Activated CD4-positive, alpha-beta memory T cell treated with anti-CD3 and anti-CD28 coated beads, Interleukin-2, amount 10 ng/mL, durations not matched to agents 7 days and 5 days (primary cell): ENCODE data around the gene ARHGAP18. TPM values are rescaled to one million over a fixed set of nuclear protein-coding genes. Genes with fewer than 3 reads are reported as not detected.

Source experiments
- CTCF ChIA-PET: fragments of 350-600 bp; sonication (Branson Sonifier 250); formaldehyde crosslinking; loops from one replicate; lab custom pipeline; 2021; ENCODE audit warnings: antibody characterized with exemption, inconsistent platforms; lab: Charles Lee
- POLR2A ChIA-PET: fragments of 350-600 bp; sonication (Branson Sonifier 250); formaldehyde crosslinking; loops from one replicate; lab custom pipeline; 2021; ENCODE audit warnings: antibody characterized with exemption; lab: Charles Lee
- DNase-seq: peaks from one replicate; pipeline ENCODE4 v3.0.0-alpha.2; 2020
- H3K27ac Mint-ChIP-seq: one replicate; pipeline ENCODE4 v1.8.0; 2021; ENCODE audit warnings: mild to moderate bottlenecking, mixed read lengths
- H3K27me3 Mint-ChIP-seq: one replicate; pipeline ENCODE4 v1.8.0; 2021; ENCODE audit warnings: mixed read lengths
- H3K36me3 Mint-ChIP-seq: one replicate; pipeline ENCODE4 v1.8.0; 2021; ENCODE audit warnings: low read depth, mixed read lengths
- H3K4me1 Mint-ChIP-seq: one replicate; pipeline ENCODE4 v1.8.0; 2021; ENCODE audit warnings: mixed read lengths
- H3K4me3 Mint-ChIP-seq: one replicate; pipeline ENCODE4 v1.8.0; 2021; ENCODE audit warnings: mild to moderate bottlenecking, mixed read lengths
- H3K9me3 Mint-ChIP-seq: one replicate; pipeline ENCODE4 v1.8.0; 2021; ENCODE audit warnings: mixed read lengths
- total RNA-seq, 2 experiments: library from RNA; stranded (reverse); gene quantifications; one replicate each; pipeline ENCODE4 v1.2.3, GENCODE V29; 2021

ARHGAP18 gene
- total RNA-seq, 2 experiments from 2014 or later = 14.8 to 18.0 TPM

GRCh38 chr6:129673748-129674147, 36.2 kb downstream of the ARHGAP18 start:
- DNase-seq = no peak
- Mint-ChIP-seq H3K27ac (peak overlapping the region; percentile 92), H3K4me3 (no peak overlapping the region), H3K9me3 (no peaks in the 10 kb centered on the region), H3K36me3 (peaks cover 10% of the 10 kb centered on the region), H3K27me3 (no peaks in the 10 kb centered on the region), H3K4me1 (peaks cover 63% of the 10 kb centered on the region)
- POLR2A ChIA-PET = interaction anchor here (1.5 to 4.5 kb wide), 7 partner anchors 8 to 75 kb away, joined by 3 to 32 read pairs (median 12); partner anchors contain the start of gene ARHGAP18
- CTCF ChIA-PET = interaction anchor here (0.7 to 5.2 kb wide), 4 partner anchors 9 to 74 kb away, joined by 3 to 47 read pairs (median 19); no protein-coding TSS in a partner anchor

DNA sequence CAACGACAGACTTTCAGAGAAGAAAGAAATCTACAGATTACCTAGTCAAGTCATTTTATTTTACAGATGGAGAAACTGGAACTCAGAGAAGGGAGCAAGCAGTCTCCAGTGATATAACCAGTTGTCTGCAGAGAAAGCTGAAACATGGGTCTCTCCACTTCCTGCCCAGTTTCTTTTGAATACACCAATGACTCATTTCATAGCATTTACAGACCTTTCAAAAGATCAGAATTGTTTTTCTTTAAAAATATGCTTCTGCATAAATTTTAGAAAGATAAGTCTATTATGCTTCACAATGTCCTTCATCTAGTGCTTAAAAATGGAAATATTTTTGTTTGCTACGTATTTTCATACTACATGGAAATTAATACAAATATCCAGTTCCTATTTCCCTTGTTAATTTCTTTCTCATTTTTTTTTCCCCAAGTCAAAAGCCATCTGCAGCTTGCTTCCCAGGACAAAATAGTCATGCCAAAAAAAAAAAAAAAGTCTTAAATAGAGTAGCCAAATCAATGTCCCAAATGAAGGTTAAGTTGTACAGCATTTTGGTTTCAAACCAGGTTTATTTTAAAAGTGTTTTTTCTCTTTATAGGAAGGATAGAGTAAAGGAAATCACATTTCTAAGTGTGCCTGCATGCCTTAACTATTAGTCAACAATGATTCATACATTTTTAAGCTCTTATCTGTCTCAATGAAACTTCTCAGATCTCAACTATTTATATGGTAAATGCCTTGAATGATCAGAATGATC, 36.9 kb downstream of the ARHGAP18 start:
- ChIA-PET POLR2A (interaction anchor here (0.9 to 4.5 kb wide), 9 partner anchors 9 to 76 kb away, joined by 3 to 32 read pairs (median 9); partner anchors contain the start of gene ARHGAP18), CTCF (interaction anchor here (0.6 to 5.2 kb wide), 10 partner anchors 10 to 348 kb away, joined by 3 to 47 read pairs (median 4); no protein-coding TSS in a partner anchor)
- no peaks in the 10 kb centered on the region for H3K27me3 Mint-ChIP-seq
- H3K4me1 Mint-ChIP-seq = peaks cover 63% of the 10 kb centered on the region
- DNase-seq = peak; percentile 34
- peaks cover 10% of the 10 kb centered on the region for H3K36me3 Mint-ChIP-seq
- peak overlapping the region; percentile 92 for H3K27ac Mint-ChIP-seq
- H3K9me3 Mint-ChIP-seq = no peaks in the 10 kb centered on the region
- peak overlapping the region; percentile 68 for H3K4me3 Mint-ChIP-seq

DNA sequence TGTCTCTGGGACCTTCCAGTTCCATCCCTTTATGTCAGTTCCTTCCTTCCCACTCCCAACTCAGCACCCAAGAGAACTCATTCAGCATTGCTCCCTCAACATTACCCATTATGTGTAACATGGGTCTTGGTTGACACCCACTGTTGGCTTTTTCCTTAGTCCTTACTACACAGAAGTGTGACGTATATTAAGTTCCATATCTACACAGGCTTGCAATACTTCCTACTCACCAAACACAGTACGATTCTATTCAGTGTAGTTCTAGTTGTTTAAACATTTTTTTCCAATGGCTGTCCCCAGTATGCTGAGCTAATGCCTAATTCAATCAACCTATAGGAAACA, 37.7 kb downstream of the ARHGAP18 start:
- POLR2A ChIA-PET = interaction anchor here (0.9 to 4.5 kb wide), 10 partner anchors 9 to 77 kb away, joined by 3 to 32 read pairs (median 7); partner anchors contain the start of gene ARHGAP18
- Mint-ChIP-seq H3K27ac (peak overlapping the region; percentile 92), H3K4me3 (peak overlapping the region; percentile 68), H3K36me3 (peaks cover 10% of the 10 kb centered on the region), H3K27me3 (no peaks in the 10 kb centered on the region), H3K9me3 (no peaks in the 10 kb centered on the region), H3K4me1 (peaks cover 58% of the 10 kb centered on the region)
- CTCF ChIA-PET = interaction anchor here (0.8 to 5.2 kb wide), 9 partner anchors 11 to 182 kb away, joined by 3 to 47 read pairs (median 5); no protein-coding TSS in a partner anchor
- DNase-seq = no peak

- no peaks in the 10 kb centered on the region for H3K9me3 Mint-ChIP-seq
- no peaks in the 10 kb centered on the region for H3K27me3 Mint-ChIP-seq
- H3K36me3 Mint-ChIP-seq = peaks cover 10% of the 10 kb centered on the region
- H3K27ac Mint-ChIP-seq = peak overlapping the region; percentile 92
- POLR2A ChIA-PET = interaction anchor here (0.9 to 4.5 kb wide), 7 partner anchors 15 to 78 kb away, joined by 3 to 32 read pairs (median 9); partner anchors contain the start of gene ARHGAP18
- peaks cover 59% of the 10 kb centered on the region for H3K4me1 Mint-ChIP-seq
- DNase-seq = peak; percentile 74
- peak overlapping the region; percentile 68 for H3K4me3 Mint-ChIP-seq
- CTCF ChIA-PET = interaction anchor here (0.7 to 5.2 kb wide), 15 partner anchors 11 to 103 kb away, joined by 3 to 47 read pairs (median 4); no protein-coding TSS in a partner anchor
Observed at GRCh38 chr6:129671442-129672340, 38.3 kb downstream of the ARHGAP18 start.

DNA sequence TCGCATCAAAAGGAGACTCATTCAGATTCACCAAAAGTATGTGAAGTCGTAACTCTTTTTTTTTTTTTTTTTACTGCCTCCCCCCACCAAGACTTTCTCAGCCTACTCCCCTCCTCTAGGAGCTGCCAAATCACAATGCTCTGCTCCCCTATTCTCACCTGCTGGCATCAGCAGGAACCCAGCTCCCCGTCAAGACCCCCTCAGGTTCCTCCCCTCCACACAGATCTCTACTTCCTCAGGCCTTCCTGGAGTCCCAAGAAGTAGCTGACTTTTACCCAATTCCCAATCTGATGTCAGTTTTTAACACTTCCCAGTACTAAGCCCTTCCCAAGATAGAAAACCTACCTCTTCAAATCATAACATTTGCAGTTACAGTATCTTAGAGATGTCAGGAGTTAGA, 39.3 kb downstream of the ARHGAP18 start:
- no peak overlapping the region for H3K4me3 Mint-ChIP-seq
- H3K27ac Mint-ChIP-seq = no peak overlapping the region
- no peaks in the 10 kb centered on the region for H3K9me3 Mint-ChIP-seq
- peaks cover 58% of the 10 kb centered on the region for H3K4me1 Mint-ChIP-seq
- H3K27me3 Mint-ChIP-seq = no peaks in the 10 kb centered on the region
- ChIA-PET POLR2A (interaction anchor here (1.5 to 3.2 kb wide), 2 partner anchors 13 to 16 kb away, joined by 3 to 12 read pairs; no protein-coding TSS in a partner anchor), CTCF (interaction anchor here (0.7 to 5.2 kb wide), 11 partner anchors 10 to 183 kb away, joined by 3 to 47 read pairs (median 4); partner anchors contain the start of gene ARHGAP18)
- DNase-seq = no peak
- peaks cover 6% of the 10 kb centered on the region for H3K36me3 Mint-ChIP-seq

DNA sequence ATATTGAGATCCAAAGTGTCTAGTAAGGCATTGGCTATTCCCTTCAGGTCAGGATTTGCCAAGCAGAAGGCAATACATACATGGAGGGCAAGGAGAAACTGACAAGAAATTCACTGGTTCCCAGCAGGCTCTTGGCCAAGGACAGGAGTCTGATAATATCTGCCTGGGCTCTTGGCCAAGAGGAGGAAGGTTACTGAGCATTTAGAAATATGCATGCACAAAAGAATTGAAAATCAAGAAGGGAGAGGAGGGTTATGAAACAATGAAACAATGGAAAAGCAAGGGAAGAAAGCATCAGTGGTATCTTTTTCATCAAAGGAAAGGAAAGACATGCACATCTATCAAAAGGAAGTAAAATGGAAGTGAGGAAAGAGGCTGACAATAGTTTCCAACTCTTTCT, 42.4 kb downstream of the ARHGAP18 start:
- Mint-ChIP-seq H3K27ac (no peak overlapping the region), H3K4me1 (peaks cover 43% of the 10 kb centered on the region), H3K9me3 (no peaks in the 10 kb centered on the region), H3K36me3 (no peaks in the 10 kb centered on the region), H3K4me3 (no peak overlapping the region), H3K27me3 (no peaks in the 10 kb centered on the region)
- POLR2A ChIA-PET = interaction anchor here (0.6 kb wide), 1 partner anchor 28 kb away, joined by 3 read pairs; no protein-coding TSS in a partner anchor
- CTCF ChIA-PET = no interaction called here
- no peak for DNase-seq

GRCh38 chr6:129667034-129667433, 42.9 kb downstream of the ARHGAP18 start:
- H3K9me3 Mint-ChIP-seq = no peaks in the 10 kb centered on the region
- no peak overlapping the region for H3K27ac Mint-ChIP-seq
- DNase-seq = no peak
- POLR2A ChIA-PET = interaction anchor here (1.8 kb wide), 1 partner anchor 48 kb away, joined by 5 read pairs; no protein-coding TSS in a partner anchor
- no peaks in the 10 kb centered on the region for H3K27me3 Mint-ChIP-seq
- peaks cover 37% of the 10 kb centered on the region for H3K4me1 Mint-ChIP-seq
- no peak overlapping the region for H3K4me3 Mint-ChIP-seq
- no peaks in the 10 kb centered on the region for H3K36me3 Mint-ChIP-seq
- CTCF ChIA-PET = no interaction called here

DNA sequence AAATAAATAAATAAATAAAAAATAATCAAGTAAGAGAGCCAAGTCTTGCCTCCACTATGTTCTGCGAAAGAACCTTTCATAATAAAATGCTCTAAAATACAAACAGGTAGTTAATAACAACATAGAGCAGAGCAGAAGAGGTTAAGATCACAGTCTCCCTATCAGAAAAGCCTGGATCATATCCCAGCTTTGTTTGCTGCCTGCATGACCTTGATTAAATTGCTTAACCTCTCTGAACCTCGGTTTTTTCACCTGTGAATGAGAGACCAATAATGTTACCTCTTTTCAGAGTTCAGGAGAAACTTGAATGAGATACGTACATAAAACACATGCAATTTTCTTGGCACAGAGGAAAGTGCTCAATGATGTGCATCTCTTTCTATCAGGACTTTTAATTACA, 44.4 kb downstream of the ARHGAP18 start:
- Mint-ChIP-seq H3K36me3 (no peaks in the 10 kb centered on the region), H3K9me3 (no peaks in the 10 kb centered on the region), H3K4me1 (peaks cover 25% of the 10 kb centered on the region), H3K27ac (no peak overlapping the region), H3K27me3 (no peaks in the 10 kb centered on the region), H3K4me3 (no peak overlapping the region)
- DNase-seq = no peak
- CTCF ChIA-PET = interaction anchor here (1.1 kb wide), 1 partner anchor 67 kb away, joined by 5 read pairs; no protein-coding TSS in a partner anchor
- POLR2A ChIA-PET = interaction anchor here (1.4 to 1.8 kb wide), 2 partner anchors 18 to 50 kb away, joined by 3 to 5 read pairs; no protein-coding TSS in a partner anchor

DNA sequence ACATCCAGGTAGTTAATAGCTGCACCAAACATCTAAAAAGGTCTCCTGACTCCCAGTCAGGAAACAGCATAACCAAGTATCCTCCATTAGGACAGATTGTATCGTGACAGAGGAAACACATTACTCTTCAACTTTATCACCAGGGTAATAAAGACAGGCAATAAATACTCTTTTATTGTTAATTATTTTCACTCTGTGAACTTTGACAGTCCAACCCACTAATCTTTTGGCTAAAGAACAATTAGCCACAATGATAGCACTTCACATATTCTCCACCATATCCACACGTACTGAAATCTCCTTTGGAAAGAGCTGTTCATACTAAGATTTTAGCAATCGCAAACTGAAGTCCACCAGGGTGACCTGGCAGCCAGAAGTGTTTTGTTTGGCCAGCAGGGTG, 46.4 kb downstream of the ARHGAP18 start:
- H3K27ac Mint-ChIP-seq = no peak overlapping the region
- H3K36me3 Mint-ChIP-seq = no peaks in the 10 kb centered on the region
- H3K4me3 Mint-ChIP-seq = no peak overlapping the region
- no peak for DNase-seq
- H3K4me1 Mint-ChIP-seq = peaks cover 26% of the 10 kb centered on the region
- ChIA-PET POLR2A (no interaction called here), CTCF (interaction anchor here (0.8 kb wide), 1 partner anchor 65 kb away, joined by 3 read pairs; no protein-coding TSS in a partner anchor)
- H3K9me3 Mint-ChIP-seq = no peaks in the 10 kb centered on the region
- H3K27me3 Mint-ChIP-seq = no peaks in the 10 kb centered on the region

DNA sequence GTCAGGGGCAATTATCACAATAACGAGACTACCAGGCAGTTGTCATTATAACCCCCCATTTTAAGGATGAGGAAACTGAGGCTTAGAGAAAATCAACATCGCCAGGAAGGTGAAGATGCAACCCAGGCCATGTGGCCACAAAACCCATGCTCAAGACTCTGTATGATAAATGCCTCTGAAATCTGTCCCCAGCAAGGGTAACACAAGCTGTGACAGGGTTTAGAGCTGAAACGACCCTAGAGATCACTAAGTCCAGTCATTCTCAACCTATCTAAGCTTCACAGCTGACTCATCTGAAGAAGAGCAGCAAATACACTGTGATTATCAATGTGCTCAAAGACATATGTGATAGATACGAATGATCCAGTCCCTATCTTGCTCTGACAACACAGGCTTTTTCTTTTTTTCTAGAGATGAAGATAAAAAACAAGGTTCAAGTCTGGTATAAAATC, 47.0 kb downstream of the ARHGAP18 start:
- H3K9me3 Mint-ChIP-seq = no peaks in the 10 kb centered on the region
- H3K27ac Mint-ChIP-seq = no peak overlapping the region
- POLR2A ChIA-PET = interaction anchor here (1.1 kb wide), 1 partner anchor 21 kb away, joined by 3 read pairs; no protein-coding TSS in a partner anchor
- peaks cover 22% of the 10 kb centered on the region for H3K4me1 Mint-ChIP-seq
- no peaks in the 10 kb centered on the region for H3K36me3 Mint-ChIP-seq
- no peak overlapping the region for H3K4me3 Mint-ChIP-seq
- CTCF ChIA-PET = no interaction called here
- no peaks in the 10 kb centered on the region for H3K27me3 Mint-ChIP-seq
- DNase-seq = no peak

DNA sequence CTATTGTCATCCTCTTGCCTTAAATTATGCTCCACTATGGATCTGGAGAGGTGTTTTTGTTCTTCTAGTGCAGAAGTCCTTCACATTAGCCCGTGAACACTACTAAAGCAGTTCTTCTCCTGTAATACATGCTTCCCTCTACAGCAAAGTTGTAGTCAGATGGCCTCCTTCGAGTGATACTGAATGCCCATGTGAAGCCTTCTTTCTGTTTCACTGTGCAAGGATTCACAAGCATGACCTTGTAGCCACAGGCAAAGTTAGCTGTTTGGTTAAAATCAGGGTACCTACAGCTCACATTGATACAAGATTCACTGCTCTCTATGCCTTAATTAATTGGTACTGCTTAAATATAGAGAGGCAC, 47.6 kb downstream of the ARHGAP18 start:
- Mint-ChIP-seq H3K4me1 (peaks cover 19% of the 10 kb centered on the region), H3K4me3 (no peak overlapping the region), H3K27me3 (no peaks in the 10 kb centered on the region), H3K27ac (no peak overlapping the region), H3K36me3 (no peaks in the 10 kb centered on the region), H3K9me3 (no peaks in the 10 kb centered on the region)
- DNase-seq = no peak
- ChIA-PET CTCF (no interaction called here), POLR2A (interaction anchor here (1.1 kb wide), 1 partner anchor 22 kb away, joined by 3 read pairs; no protein-coding TSS in a partner anchor)
